Sigmoid colon (tissue), 4 donors: ENCODE results near the gene ZNF346.

Experiments
- POLR2A ChIP-seq, 2 donors: fragments of 450-650 bp; IDR thresholded peaks; one replicate each; pipeline ENCODE4 v1.6.1; 2016; ENCODE audit warnings: antibody characterized with exemption in 2 of 2, mild to moderate bottlenecking in 2 of 2, moderate library complexity in 2 of 2
- POLR2AphosphoS5 ChIP-seq, 4 donors: sonication (generic); formaldehyde crosslinking; IDR thresholded peaks; one replicate each; pipeline ENCODE4 v1.6.1; 2017; ENCODE audit warnings: antibody characterized with exemption in 4 of 4
- TF ChIP-seq, protein P1 (sequence below), 4 experiments: fragments of 450-650 bp in 3 of 4; fragments of 200-600 bp in 1 of 4; IDR thresholded peaks; one replicate each; pipeline ENCODE4 v1.5.1; 2016 to 2019; ENCODE audit warnings: antibody characterized with exemption in 4 of 4, mild to moderate bottlenecking in 3 of 4, moderate library complexity in 2 of 4

- TF ChIP-seq POLR2AphosphoS5 (IDR thresholded peaks at IDR 0.05) (no peak), POLR2A (IDR thresholded peaks at IDR 0.05) (no peak)
- TF ChIP-seq, protein P1, sequence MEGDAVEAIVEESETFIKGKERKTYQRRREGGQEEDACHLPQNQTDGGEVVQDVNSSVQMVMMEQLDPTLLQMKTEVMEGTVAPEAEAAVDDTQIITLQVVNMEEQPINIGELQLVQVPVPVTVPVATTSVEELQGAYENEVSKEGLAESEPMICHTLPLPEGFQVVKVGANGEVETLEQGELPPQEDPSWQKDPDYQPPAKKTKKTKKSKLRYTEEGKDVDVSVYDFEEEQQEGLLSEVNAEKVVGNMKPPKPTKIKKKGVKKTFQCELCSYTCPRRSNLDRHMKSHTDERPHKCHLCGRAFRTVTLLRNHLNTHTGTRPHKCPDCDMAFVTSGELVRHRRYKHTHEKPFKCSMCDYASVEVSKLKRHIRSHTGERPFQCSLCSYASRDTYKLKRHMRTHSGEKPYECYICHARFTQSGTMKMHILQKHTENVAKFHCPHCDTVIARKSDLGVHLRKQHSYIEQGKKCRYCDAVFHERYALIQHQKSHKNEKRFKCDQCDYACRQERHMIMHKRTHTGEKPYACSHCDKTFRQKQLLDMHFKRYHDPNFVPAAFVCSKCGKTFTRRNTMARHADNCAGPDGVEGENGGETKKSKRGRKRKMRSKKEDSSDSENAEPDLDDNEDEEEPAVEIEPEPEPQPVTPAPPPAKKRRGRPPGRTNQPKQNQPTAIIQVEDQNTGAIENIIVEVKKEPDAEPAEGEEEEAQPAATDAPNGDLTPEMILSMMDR (IDR thresholded peaks at IDR 0.05): no peak
Measured at GRCh38 chr5:177095088-177095669, 72.7 kb downstream of the ZNF346 start.
